HEK293 (cell line): ENCODE results near the gene PIK3AP1.

Experiments used
- SP2 ChIP-seq: fragments of 450-650 bp; formaldehyde crosslinking; IDR thresholded peaks from 2 replicates; pipeline ENCODE4 v1.5.1; 2016; ENCODE audit warnings: missing biosample characterization, missing genetic modification characterization
- ZNF133 ChIP-seq: fragments of 450-650 bp; formaldehyde crosslinking; IDR thresholded peaks from 2 replicates; pipeline ENCODE4 v1.5.1; 2016; ENCODE audit warnings: missing biosample characterization, missing genetic modification characterization
- ZNF501 ChIP-seq: fragments of 450-650 bp; formaldehyde crosslinking; IDR thresholded peaks from 2 replicates; pipeline ENCODE4 v1.5.1; 2016; ENCODE audit warnings: missing biosample characterization, missing genetic modification characterization
- ZNF660 ChIP-seq: fragments of 450-650 bp; IDR thresholded peaks from 2 replicates; pipeline ENCODE4 v1.5.1; 2018; ENCODE audit warnings: missing biosample characterization, mild to moderate bottlenecking, missing genetic modification characterization
- ZNF664 ChIP-seq: fragments of 450-650 bp; formaldehyde crosslinking; IDR thresholded peaks from 2 replicates; pipeline ENCODE4 v1.5.1; 2016; ENCODE audit warnings: missing biosample characterization, missing genetic modification characterization

- no peak for TF ChIP-seq ZNF133 (tag by site-specific recombination)
- TF ChIP-seq ZNF660, result no peak
- no peak for TF ChIP-seq SP2 (tag by site-specific recombination)
- no peak for TF ChIP-seq ZNF664 (tag by site-specific recombination)
- no peak for TF ChIP-seq ZNF501 (tag by site-specific recombination)
Observed at GRCh38 chr10:96703358-96703757, 17.0 kb downstream of the PIK3AP1 start.
